A673 (cell line): ENCODE data around the gene MT1G. TPM values are rescaled to one million over a fixed set of nuclear protein-coding genes. Genes with fewer than 3 reads are reported as not detected.
"Not testable (repeated sequence)": the region's sequence is repeated elsewhere in the genome, so short reads cannot be mapped to it uniquely, and the experiment has no call there.

ENCODE experiments used
- BruUV-seq: library from RNA; stranded (reverse); fragments of 400-500 nt; replicated peaks from 2 replicates; lab custom pipeline; 2021; lab: Mats Ljungman, UMichigan
- CTCF ChIA-PET: fragments of 300-600 bp; sonication (Branson Sonifier 250); formaldehyde crosslinking; loops from one replicate; lab custom pipeline; 2022; ENCODE audit warnings: antibody characterized with exemption; lab: Charles Lee
- POLR2A ChIA-PET: fragments of 300-600 bp; sonication (Branson Sonifier 250); formaldehyde crosslinking; loops from one replicate; lab custom pipeline; 2022; ENCODE audit warnings: antibody characterized with exemption; ENCODE audit not compliant: low non-redundant PET; lab: Charles Lee
- DNase-seq: peaks from one replicate; pipeline ENCODE4 v3.0.0-alpha.2; 2015; ENCODE audit warnings: low spot score
- H3K27ac ChIP-seq: fragments of 200-600 bp; sonication (generic); 2 replicates; pipeline ENCODE4 v1.5.1; 2016; ENCODE audit warnings: mixed run types, low read depth, mild to moderate bottlenecking, mixed read lengths, antibody characterized with exemption, low read length; ENCODE audit not compliant: poor library complexity, severe bottlenecking
- H3K27me3 ChIP-seq: fragments of 200-600 bp; sonication (generic); replicated peaks from 2 replicates; pipeline ENCODE4 v1.6.1; 2017; ENCODE audit warnings: mixed run types, low read depth, mild to moderate bottlenecking, mixed read lengths, antibody characterized with exemption, low read length; ENCODE audit not compliant: insufficient read depth, poor library complexity
- H3K36me3 ChIP-seq: fragments of 200-600 bp; sonication (generic); 2 replicates; pipeline ENCODE4 v1.6.1; 2016; ENCODE audit warnings: mixed run types, mild to moderate bottlenecking, mixed read lengths, antibody characterized with exemption, low read length; ENCODE audit not compliant: insufficient read depth, poor library complexity, severe bottlenecking
- H3K4me1 ChIP-seq: fragments of 200-600 bp; sonication (generic); 2 replicates; pipeline ENCODE4 v1.6.1; 2017; ENCODE audit warnings: mixed run types, mild to moderate bottlenecking, mixed read lengths, antibody characterized with exemption, low read length; ENCODE audit not compliant: insufficient read depth, poor library complexity, severe bottlenecking
- H3K4me3 ChIP-seq: fragments of 200-600 bp; sonication (generic); 2 replicates; pipeline ENCODE4 v1.5.1; 2016; ENCODE audit warnings: low read depth, mixed run types, mild to moderate bottlenecking, mixed read lengths, low read length; ENCODE audit not compliant: poor library complexity, severe bottlenecking
- H3K9me3 ChIP-seq: fragments of 200-600 bp; sonication (generic); 2 replicates; pipeline ENCODE4 v1.6.1; 2016; ENCODE audit warnings: mixed run types, low read depth, mild to moderate bottlenecking, mixed read lengths, antibody characterized with exemption, low read length; ENCODE audit not compliant: poor library complexity, severe bottlenecking
- EZH2 ChIP-seq: fragments of 200-600 bp; sonication (generic); IDR thresholded peaks from 2 replicates; pipeline ENCODE4 v1.6.1; 2017; ENCODE audit warnings: borderline replicate concordance, low read depth, mild to moderate bottlenecking, mixed read lengths, antibody characterized with exemption, low read length; ENCODE audit not compliant: poor library complexity, severe bottlenecking
- intact Hi-C: fragments of 100-400 bp; cut with micrococcal nuclease; formaldehyde crosslinking; loops from one replicate; pipeline ENCODE4 v1.10.0; 2022; ENCODE audit not compliant: unreplicated experiment
- total RNA-seq: library from RNA; stranded (reverse); gene quantifications from 2 replicates; pipeline ENCODE4 v1.2.3, GENCODE V29; 2021
- TF ChIP-seq, protein P1 (sequence below): fragments of 300-800, 200-600 bp; sonication (generic); conservative IDR thresholded peaks from 2 replicates; pipeline ENCODE4 v1.5.1; 2017; ENCODE audit warnings: low read depth, mild to moderate bottlenecking, antibody characterized with exemption, low read length, moderate library complexity, mixed read lengths

Gene MT1G
- total RNA-seq, 1 experiment from 2014 or later, result 48.8 TPM

DNA sequence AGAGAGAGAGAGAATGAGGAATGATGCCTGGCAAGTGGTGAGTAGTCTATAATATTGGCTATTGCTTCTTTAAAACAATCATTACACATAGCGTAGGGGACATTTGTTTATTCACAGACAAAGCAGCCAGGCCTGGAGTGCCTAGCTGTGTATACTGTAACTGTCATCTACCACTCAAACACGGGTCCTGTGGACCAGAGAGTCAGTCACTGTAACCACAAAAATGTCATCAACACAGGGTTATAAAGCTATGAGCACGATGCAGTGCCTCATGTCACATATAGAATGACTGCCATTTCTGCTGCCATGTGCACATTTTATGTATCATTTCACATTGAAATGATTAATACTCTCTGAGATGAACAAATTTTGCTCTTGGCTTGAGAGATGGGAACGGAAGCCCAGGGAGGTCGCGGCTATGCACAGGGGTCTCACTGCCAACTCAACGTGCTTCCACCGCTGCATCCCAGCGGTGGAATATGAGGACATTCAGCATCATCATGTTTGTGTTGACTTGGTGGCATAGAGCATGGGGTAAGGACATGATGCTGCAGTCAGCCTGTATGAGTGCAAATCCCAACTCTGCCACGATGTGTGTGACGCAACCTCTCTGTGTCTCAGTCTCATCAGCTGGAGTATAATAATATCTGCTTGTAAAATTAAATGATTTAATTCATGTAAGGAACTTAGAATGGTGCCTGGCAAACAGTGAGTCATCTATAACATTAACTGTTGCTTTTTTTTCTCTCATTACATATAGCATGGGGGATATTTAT is 5.1 kb upstream of the MT1G start:
- Histone ChIP-seq H3K36me3 (no peaks in the 10 kb centered on the region), H3K27me3 (peaks cover 22% of the 10 kb centered on the region), H3K27ac (no peak overlapping the region), H3K4me1 (no peaks in the 10 kb centered on the region), H3K9me3 (no peaks in the 10 kb centered on the region), H3K4me3 (no peak overlapping the region)
- no peak for TF ChIP-seq EZH2
- TF ChIP-seq, protein P1, sequence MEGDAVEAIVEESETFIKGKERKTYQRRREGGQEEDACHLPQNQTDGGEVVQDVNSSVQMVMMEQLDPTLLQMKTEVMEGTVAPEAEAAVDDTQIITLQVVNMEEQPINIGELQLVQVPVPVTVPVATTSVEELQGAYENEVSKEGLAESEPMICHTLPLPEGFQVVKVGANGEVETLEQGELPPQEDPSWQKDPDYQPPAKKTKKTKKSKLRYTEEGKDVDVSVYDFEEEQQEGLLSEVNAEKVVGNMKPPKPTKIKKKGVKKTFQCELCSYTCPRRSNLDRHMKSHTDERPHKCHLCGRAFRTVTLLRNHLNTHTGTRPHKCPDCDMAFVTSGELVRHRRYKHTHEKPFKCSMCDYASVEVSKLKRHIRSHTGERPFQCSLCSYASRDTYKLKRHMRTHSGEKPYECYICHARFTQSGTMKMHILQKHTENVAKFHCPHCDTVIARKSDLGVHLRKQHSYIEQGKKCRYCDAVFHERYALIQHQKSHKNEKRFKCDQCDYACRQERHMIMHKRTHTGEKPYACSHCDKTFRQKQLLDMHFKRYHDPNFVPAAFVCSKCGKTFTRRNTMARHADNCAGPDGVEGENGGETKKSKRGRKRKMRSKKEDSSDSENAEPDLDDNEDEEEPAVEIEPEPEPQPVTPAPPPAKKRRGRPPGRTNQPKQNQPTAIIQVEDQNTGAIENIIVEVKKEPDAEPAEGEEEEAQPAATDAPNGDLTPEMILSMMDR, result no peak
- ChIA-PET POLR2A (no interaction called here), CTCF (interaction anchor here (1.1 kb wide), 1 partner anchor 29 kb away, joined by 7 read pairs; no protein-coding TSS in a partner anchor)
- intact Hi-C loops, result no loop called here
- DNase-seq, result no peak
- no TSS peak for BruUV-seq

DNA sequence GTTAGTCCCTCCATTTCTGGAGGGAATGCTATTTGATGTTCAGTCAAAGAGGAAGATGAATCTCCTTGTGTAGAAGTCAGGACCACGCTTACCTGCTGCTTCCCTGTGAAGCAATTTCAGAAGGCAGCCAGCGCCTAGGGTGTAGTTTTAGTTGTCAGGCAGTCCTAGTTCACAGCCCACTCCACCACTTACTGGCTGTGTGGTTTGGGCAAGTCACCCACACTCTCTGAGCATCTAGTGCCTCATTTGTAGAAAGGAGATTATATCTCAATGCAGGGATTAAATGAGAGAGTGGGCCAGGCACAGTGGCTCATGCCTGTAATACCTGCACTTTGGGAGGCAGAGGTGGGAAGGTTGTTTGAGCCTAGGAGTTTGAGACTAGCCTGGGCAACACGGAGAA is 4.3 kb upstream of the MT1G start:
- POLR2A ChIA-PET, H3K4me3 ChIP-seq, CTCF ChIA-PET, H3K4me1 ChIP-seq, DNase-seq, H3K27ac ChIP-seq, BruUV-seq, H3K9me3 ChIP-seq, H3K36me3 ChIP-seq, intact Hi-C loops: not testable (repeated sequence)
- peaks cover 30% of the 10 kb centered on the region for H3K27me3 ChIP-seq

DNA sequence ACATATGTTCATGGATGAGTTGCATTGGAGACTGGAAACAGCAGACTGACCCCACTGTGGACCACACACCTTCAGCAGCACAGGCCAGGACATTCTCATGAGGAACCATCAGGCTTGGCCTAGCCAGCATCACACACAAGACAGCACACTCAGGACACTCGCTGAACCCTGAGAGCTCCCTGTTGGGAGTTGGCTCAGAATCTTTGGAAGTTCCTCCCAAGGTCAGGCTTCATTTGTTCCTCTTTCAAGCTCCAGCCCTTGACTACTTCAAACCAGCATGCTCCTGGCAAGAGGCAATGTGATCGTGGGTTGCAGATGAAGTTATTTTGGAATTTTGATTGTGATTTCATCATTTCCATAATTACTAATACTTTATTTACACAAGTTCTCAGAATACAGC is 3.8 kb upstream of the MT1G start:
- H3K27ac ChIP-seq, H3K4me1 ChIP-seq, BruUV-seq, H3K9me3 ChIP-seq, CTCF ChIA-PET, H3K4me3 ChIP-seq, H3K36me3 ChIP-seq, intact Hi-C loops, DNase-seq, POLR2A ChIA-PET: not testable (repeated sequence)
- H3K27me3 ChIP-seq, result peaks cover 32% of the 10 kb centered on the region

DNA sequence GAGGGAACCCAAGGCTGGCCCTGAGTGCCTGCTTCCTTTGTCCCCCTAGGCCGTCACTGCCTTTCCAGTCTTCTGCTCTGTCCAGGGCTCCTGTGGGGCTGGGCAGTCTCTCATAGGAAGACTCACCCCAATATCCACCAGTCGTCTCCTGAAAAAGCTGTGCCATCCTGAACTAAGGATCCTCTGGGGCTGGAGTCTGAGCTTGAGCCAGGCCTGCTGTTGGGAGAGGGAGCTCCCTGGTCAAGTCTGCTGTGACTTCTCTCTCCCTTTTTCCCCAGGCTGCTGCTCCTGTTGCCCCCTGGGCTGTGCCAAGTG is 2.7 kb upstream of the MT1G start:
- CTCF ChIA-PET, result no interaction called here
- Histone ChIP-seq H3K36me3 (no peaks in the 10 kb centered on the region), H3K27ac (no peak overlapping the region), H3K9me3 (no peaks in the 10 kb centered on the region), H3K27me3 (peaks cover 32% of the 10 kb centered on the region), H3K4me3 (no peak overlapping the region), H3K4me1 (no peaks in the 10 kb centered on the region)
- POLR2A ChIA-PET, result no interaction called here
- intact Hi-C loops, result no loop called here
- no peak for DNase-seq
- TF ChIP-seq, protein P1, result no peak
- no peak for TF ChIP-seq EZH2
- no TSS peak for BruUV-seq
